Measurements from ENCODE around the gene ST6GALNAC5. TPM values are rescaled to one million over a fixed set of nuclear protein-coding genes. Genes with fewer than 3 reads are reported as not detected.

The ST6GALNAC5 gene
- total and polyA plus RNA-seq, 2 donors (not counting 3 experiments of a cell fraction or from before 2014, with no cell fraction given), result not detected

- DNase-seq (ENCODE audit: low read depth, low spot score) (no peak), FAIRE-seq (no peak)
- no TSS peak for BruUV-seq (replicated peaks)
- intact Hi-C loops (cut with micrococcal nuclease) (no loop called here), dilution Hi-C loops (cut with MboI; ENCODE audit: extremely low pct_ligation_motif_present, low sequenced_read_pairs) (no loop called here)
- H4K20me1 ChIP-seq (replicated peaks; ENCODE audit: control insufficient read depth, extremely low read depth, insufficient read depth, low read length), result no peaks in the 10 kb centered on the region
- H2AFZ ChIP-seq (ENCODE audit: low read depth, low read length), result no peak overlapping the region
- POLR2A ChIA-PET, result no interaction called here
- H3K9me3 ChIP-seq (replicated peaks; ENCODE audit: control insufficient read depth, insufficient read depth, low read length), result no peaks in the 10 kb centered on the region
- no peaks in the 10 kb centered on the region for H3K9me1 ChIP-seq (replicated peaks; ENCODE audit: control insufficient read depth, extremely low read depth, insufficient read depth, low read length)
- H3K27me3 ChIP-seq (ENCODE audit: control insufficient read depth in 2 of 2, insufficient read depth in 2 of 2, low read length in 2 of 2), result peaks cover 0 to 4% of the 10 kb centered on the region in 2 experiments
- no peaks in the 10 kb centered on the region for H3K79me2 ChIP-seq (ENCODE audit: control insufficient read depth, insufficient read depth, low read length)
- no peak overlapping the region for H3K9ac ChIP-seq (replicated peaks; ENCODE audit: extremely low read depth, insufficient read depth, low read length)
- CTCF ChIA-PET, result no interaction called here
- H3K27ac ChIP-seq (ENCODE audit: insufficient read depth, low read depth, low read length), result no peak overlapping the region
- TF ChIP-seq EZH2 (IDR thresholded peaks at IDR 0.05; ENCODE audit: borderline replicate concordance, low read depth, low read length, severe bottlenecking) (no peak), CTCF (IDR thresholded peaks at IDR 0.05; ENCODE audit: extremely low read depth in 1 of 2, insufficient read depth in 1 of 2, low read depth in 1 of 2, low read length in 2 of 2) (no peak), MYC (IDR thresholded peaks at IDR 0.05; ENCODE audit: low read depth, low read length) (no peak), POLR2A (IDR thresholded peaks at IDR 0.05; ENCODE audit: low read depth, low read length) (no peak), GATA2 (IDR thresholded peaks at IDR 0.05; ENCODE audit: insufficient read depth, insufficient read length, low read depth, low read length) (no peak), FOS (IDR thresholded peaks at IDR 0.05; ENCODE audit: borderline replicate concordance, insufficient read depth, low read length) (no peak), JUN (IDR thresholded peaks at IDR 0.05; ENCODE audit: borderline replicate concordance, insufficient read depth, insufficient read length, low read depth) (no peak), POLR2AphosphoS5 (IDR thresholded peaks at IDR 0.05; ENCODE audit: insufficient read depth, low read depth, low read length) (no peak)
- TF ChIP-seq, protein P1, sequence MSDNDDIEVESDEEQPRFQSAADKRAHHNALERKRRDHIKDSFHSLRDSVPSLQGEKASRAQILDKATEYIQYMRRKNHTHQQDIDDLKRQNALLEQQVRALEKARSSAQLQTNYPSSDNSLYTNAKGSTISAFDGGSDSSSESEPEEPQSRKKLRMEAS (IDR thresholded peaks at IDR 0.05; ENCODE audit: insufficient read depth, insufficient read length), result no peak
- H3K36me3 ChIP-seq (ENCODE audit: control insufficient read depth in 2 of 2, extremely low read depth in 1 of 2, insufficient read depth in 2 of 2, low read length in 2 of 2), result no peaks in the 10 kb centered on the region
- H3K4me1 ChIP-seq (ENCODE audit: control insufficient read depth, extremely low read depth, insufficient read depth, low read length), result no peaks in the 10 kb centered on the region
- no peak overlapping the region for H3K4me3 ChIP-seq (replicated peaks in 1 of 3; ENCODE audit: insufficient read depth in 1 of 3, low read depth in 1 of 3, low read length in 3 of 3)
- no peak overlapping the region for H3K4me2 ChIP-seq (ENCODE audit: insufficient read depth, low read length)
These were observed 193.9 kb downstream of the ST6GALNAC5 start for GRCh38 chr1:77061162-77061561.

Data from endothelial cell of umbilical vein (primary cell).